Measurements from ENCODE around the gene GDI1.

The GDI1 gene

DNA sequence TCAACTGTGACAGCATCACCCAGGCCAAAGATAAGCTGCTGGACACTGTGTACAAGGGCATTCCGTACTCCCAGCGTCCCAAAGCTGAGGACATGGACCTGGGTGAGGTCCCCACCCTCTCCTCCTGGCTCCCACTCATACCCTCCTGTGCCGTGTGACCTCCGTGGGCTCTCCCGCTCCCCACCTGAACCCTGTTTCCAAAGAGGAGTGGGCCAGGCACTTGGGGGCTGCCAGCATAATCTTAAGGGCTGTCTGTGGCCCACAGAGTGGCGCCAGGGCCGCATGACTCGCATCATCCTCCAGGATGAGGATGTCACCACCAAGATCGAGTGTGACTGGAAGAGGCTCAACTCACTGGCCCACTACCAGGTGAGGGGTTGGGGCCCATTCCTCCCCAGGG is 32.2 kb downstream of the GDI1 start:
- H3K9me3 ChIP-seq (ENCODE audit: control insufficient read depth, low read length), result no peaks in the 10 kb centered on the region
- no peak overlapping the region for H3K27ac ChIP-seq (ENCODE audit: insufficient read depth, low read length, poor library complexity, severe bottlenecking)
- H3K4me1 ChIP-seq (ENCODE audit: control insufficient read depth, insufficient read depth, low read length, poor library complexity, severe bottlenecking), result no peaks in the 10 kb centered on the region
- no peak for DNase-seq
- H3K4me3 ChIP-seq (ENCODE audit: insufficient read depth, low read depth, low read length, poor library complexity, severe bottlenecking), result no peak overlapping the region
- H3K27me3 ChIP-seq (replicated peaks; ENCODE audit: control insufficient read depth, insufficient read depth, low read length, poor library complexity, severe bottlenecking), result no peaks in the 10 kb centered on the region
- peaks cover 23% of the 10 kb centered on the region for H3K36me3 ChIP-seq (ENCODE audit: control insufficient read depth, insufficient read depth, low read length)

DNA sequence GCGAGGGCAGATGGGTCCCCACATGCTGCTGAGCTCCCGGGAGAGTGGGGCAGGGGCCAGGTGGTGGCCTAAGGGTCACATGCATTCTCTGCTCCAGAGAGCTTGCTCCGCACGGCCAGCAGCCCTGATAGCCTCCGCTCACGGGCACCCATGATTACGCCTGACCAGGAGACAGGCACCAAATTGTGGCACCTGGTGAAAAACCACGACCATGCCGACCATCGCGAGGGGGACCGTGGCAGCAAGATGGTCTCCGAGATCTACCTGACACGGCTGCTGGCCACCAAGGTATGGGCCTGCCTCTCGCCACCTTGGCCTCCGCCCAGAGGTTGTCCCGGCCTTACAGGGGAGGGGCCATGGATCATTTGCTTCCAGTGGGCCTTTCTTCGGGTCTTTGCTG is 32.9 kb downstream of the GDI1 start:
- H3K27me3 ChIP-seq (replicated peaks; ENCODE audit: control insufficient read depth, insufficient read depth, low read length, poor library complexity, severe bottlenecking), result no peaks in the 10 kb centered on the region
- H3K27ac ChIP-seq (ENCODE audit: insufficient read depth, low read length, poor library complexity, severe bottlenecking), result no peak overlapping the region
- no peaks in the 10 kb centered on the region for H3K4me1 ChIP-seq (ENCODE audit: control insufficient read depth, insufficient read depth, low read length, poor library complexity, severe bottlenecking)
- DNase-seq, result no peak
- H3K9me3 ChIP-seq (ENCODE audit: control insufficient read depth, low read length), result no peaks in the 10 kb centered on the region
- H3K36me3 ChIP-seq (ENCODE audit: control insufficient read depth, insufficient read depth, low read length), result peaks cover 21% of the 10 kb centered on the region
- no peak overlapping the region for H3K4me3 ChIP-seq (ENCODE audit: insufficient read depth, low read depth, low read length, poor library complexity, severe bottlenecking)

DNA sequence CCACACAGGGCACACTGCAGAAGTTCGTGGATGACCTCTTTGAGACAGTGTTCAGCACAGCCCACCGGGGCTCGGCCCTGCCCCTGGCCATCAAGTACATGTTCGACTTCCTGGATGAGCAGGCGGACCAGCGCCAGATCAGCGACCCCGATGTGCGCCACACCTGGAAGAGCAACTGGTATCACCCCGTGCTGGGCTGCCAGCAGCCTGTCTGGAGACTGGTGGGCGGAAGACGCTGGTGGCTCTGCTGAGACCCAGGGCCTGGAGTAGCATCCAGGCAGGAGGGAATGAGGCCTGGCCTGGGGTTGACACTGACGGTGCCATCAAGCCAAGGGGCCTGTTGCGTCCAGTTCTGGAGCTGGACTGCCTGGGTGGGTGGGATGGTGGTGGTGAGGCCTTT is 33.5 kb downstream of the GDI1 start:
- no peaks in the 10 kb centered on the region for H3K9me3 ChIP-seq (ENCODE audit: control insufficient read depth, low read length)

DNA sequence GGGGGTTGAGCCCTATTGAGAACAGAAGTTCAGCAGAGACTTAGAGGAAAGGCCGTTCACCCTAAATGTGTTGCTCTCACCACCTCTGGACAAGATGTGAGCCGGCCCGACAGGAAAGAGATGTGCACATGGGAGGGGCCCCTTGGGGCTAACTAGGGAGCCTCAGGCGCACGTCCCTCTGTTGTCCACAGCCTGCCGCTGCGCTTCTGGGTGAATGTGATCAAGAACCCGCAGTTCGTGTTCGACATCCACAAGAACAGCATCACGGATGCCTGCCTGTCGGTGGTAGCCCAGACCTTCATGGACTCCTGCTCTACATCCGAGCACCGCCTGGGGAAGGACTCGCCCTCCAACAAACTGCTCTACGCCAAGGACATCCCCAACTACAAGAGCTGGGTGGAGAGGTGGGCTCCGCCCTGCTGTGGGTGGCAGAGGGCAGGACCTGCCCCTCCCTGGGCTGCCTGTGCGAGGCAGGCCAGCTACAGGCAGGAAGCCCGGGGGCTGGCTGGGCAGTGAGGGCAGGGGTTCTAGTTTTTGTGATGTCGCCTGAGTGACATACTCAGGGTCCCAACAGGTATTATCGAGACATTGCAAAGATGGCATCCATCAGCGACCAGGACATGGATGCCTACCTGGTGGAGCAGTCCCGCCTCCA is 34.1 kb downstream of the GDI1 start:
- no peaks in the 10 kb centered on the region for H3K9me3 ChIP-seq (ENCODE audit: control insufficient read depth, low read length)
- DNase-seq, result no peak
- no peaks in the 10 kb centered on the region for H3K27me3 ChIP-seq (replicated peaks; ENCODE audit: control insufficient read depth, insufficient read depth, low read length, poor library complexity, severe bottlenecking)
- no peak overlapping the region for H3K4me3 ChIP-seq (ENCODE audit: insufficient read depth, low read depth, low read length, poor library complexity, severe bottlenecking)
- no peaks in the 10 kb centered on the region for H3K4me1 ChIP-seq (ENCODE audit: control insufficient read depth, insufficient read depth, low read length, poor library complexity, severe bottlenecking)
- no peak overlapping the region for H3K27ac ChIP-seq (ENCODE audit: insufficient read depth, low read length, poor library complexity, severe bottlenecking)
- peaks cover 21% of the 10 kb centered on the region for H3K36me3 ChIP-seq (ENCODE audit: control insufficient read depth, insufficient read depth, low read length)

More for the DNA sequence above, 33.5 kb downstream of the GDI1 start:
- no peak overlapping the region for H3K27ac ChIP-seq (ENCODE audit: insufficient read depth, low read length, poor library complexity, severe bottlenecking)
- DNase-seq, result no peak
- H3K4me1 ChIP-seq (ENCODE audit: control insufficient read depth, insufficient read depth, low read length, poor library complexity, severe bottlenecking), result no peaks in the 10 kb centered on the region
- peaks cover 21% of the 10 kb centered on the region for H3K36me3 ChIP-seq (ENCODE audit: control insufficient read depth, insufficient read depth, low read length)
- H3K27me3 ChIP-seq (replicated peaks; ENCODE audit: control insufficient read depth, insufficient read depth, low read length, poor library complexity, severe bottlenecking), result no peaks in the 10 kb centered on the region
- H3K4me3 ChIP-seq (ENCODE audit: insufficient read depth, low read depth, low read length, poor library complexity, severe bottlenecking), result no peak overlapping the region

DNA sequence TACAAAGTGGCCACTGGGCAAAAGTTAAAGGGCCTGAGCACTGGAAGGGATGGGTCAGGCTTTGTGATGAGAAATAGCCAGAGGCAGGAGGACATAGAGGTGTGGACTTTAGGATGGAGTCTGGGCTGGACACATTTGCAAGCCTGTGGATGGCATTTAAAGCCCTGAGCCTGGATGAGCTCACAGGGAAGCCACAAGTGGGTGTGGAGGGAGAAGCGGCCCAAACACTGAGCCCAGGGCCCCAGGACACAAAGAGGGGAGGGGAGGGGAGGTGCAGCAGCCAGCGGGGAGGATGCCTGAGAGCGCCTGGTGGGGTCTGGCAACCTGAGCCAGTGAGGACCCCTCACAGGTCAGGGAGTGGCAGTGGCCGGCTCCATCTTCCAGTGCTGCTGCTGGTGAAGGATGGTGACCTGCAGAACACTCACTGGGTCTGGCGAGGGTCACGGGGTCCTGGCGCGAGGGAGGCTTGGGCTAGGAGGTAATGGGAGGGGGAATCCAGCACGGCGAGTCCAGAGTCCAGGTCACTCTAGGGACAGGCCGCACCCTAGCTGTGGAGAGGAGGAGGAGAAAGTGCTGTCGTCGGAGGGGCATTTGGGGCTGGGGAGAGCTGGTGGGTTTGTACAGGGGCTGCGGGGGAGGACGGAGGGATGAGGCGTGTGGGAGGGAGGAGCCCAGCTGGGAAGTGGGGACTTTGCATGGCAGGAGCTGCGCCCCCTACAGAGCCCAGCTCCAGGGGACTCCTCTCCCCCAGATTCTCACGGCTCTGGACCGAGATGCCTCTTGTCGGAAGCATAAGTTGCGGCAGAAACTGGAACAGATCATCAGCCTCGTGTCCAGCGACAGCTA is 35.1 kb downstream of the GDI1 start:
- no peaks in the 10 kb centered on the region for H3K9me3 ChIP-seq (ENCODE audit: control insufficient read depth, low read length)
- H3K4me1 ChIP-seq (ENCODE audit: control insufficient read depth, insufficient read depth, low read length, poor library complexity, severe bottlenecking), result no peaks in the 10 kb centered on the region
- H3K27ac ChIP-seq (ENCODE audit: insufficient read depth, low read length, poor library complexity, severe bottlenecking), result no peak overlapping the region
- no peak for DNase-seq
- H3K4me3 ChIP-seq (ENCODE audit: insufficient read depth, low read depth, low read length, poor library complexity, severe bottlenecking), result no peak overlapping the region
- no peaks in the 10 kb centered on the region for H3K27me3 ChIP-seq (replicated peaks; ENCODE audit: control insufficient read depth, insufficient read depth, low read length, poor library complexity, severe bottlenecking)
- H3K36me3 ChIP-seq (ENCODE audit: control insufficient read depth, insufficient read depth, low read length), result peaks cover 14% of the 10 kb centered on the region

DNA sequence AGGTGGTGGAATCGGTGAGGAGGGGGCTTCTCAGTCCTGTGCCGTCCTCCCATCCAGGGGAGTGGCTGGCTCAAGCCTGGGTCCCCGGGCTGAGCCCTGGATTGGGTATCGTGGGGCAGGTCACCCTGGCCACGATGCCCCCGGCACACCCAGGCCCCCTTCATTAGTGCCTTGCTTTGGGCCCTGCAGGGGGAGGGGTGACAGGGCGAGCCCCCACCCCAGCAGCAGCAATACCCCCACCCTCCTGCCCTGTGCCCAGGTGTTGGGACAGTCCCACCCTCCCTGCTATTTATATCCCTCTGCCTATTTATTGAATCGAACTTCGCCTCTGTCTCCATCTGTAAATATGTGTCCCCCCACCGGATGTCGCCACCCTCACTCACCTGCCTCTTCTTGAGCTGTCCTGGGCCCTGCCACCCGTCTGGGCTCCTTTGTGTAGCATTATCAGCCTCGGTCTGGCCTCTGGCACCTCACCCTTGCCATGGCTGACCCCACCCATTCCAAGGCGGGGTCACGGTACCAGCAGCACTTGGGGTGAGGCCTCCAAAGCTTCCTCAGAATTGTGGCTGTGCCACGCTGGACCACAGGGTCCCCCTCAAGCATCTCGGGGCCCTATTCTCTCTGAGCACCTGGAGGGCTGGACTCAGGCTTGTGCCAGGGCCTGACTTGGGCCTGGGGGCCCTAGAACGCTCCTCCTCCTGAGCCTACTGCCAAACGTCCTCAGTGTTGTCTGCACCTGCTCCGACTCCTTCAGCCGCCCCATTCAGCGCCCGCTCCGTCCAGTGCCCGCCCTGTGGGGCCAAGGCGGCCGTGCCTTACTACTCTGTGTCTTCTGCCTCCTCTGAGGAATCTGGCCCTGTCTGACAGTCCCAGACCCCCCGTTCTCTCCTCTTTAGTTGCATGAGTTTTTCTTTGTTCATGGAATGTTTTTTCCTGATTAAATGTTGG is 36.0 kb downstream of the GDI1 start:
- H3K4me1 ChIP-seq (ENCODE audit: control insufficient read depth, insufficient read depth, low read length, poor library complexity, severe bottlenecking), result peaks cover 4% of the 10 kb centered on the region
- H3K36me3 ChIP-seq (ENCODE audit: control insufficient read depth, insufficient read depth, low read length), result peaks cover 14% of the 10 kb centered on the region
- no peaks in the 10 kb centered on the region for H3K27me3 ChIP-seq (replicated peaks; ENCODE audit: control insufficient read depth, insufficient read depth, low read length, poor library complexity, severe bottlenecking)
- H3K27ac ChIP-seq (ENCODE audit: insufficient read depth, low read length, poor library complexity, severe bottlenecking), result no peak overlapping the region
- no peaks in the 10 kb centered on the region for H3K9me3 ChIP-seq (ENCODE audit: control insufficient read depth, low read length)
- H3K4me3 ChIP-seq (ENCODE audit: insufficient read depth, low read depth, low read length, poor library complexity, severe bottlenecking), result no peak overlapping the region
- no peak for DNase-seq

DNA sequence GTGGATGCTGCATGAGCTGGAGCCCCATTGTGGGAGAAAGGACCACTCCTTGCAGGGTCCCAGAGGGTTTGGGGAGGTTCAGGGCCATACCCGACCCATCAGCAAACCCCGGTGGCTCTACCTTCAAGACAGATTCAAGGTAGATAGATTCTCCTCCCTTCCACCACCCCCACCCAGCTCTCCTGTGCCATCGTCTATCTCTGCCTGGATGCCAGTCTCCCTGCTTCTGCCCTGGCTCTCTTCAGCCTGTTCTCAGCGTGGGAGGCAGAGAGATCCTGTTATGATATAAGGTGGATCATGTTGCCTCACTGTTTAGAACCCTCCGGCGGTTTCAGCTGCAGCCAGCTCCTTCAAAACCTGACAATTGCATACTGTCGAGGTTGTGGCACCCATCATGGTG is 36.7 kb downstream of the GDI1 start:
- Histone ChIP-seq H3K4me1 (ENCODE audit: control insufficient read depth, insufficient read depth, low read length, poor library complexity, severe bottlenecking) (peaks cover 4% of the 10 kb centered on the region), H3K9me3 (ENCODE audit: control insufficient read depth, low read length) (no peaks in the 10 kb centered on the region), H3K36me3 (ENCODE audit: control insufficient read depth, insufficient read depth, low read length) (peaks cover 14% of the 10 kb centered on the region), H3K27me3 (replicated peaks; ENCODE audit: control insufficient read depth, insufficient read depth, low read length, poor library complexity, severe bottlenecking) (no peaks in the 10 kb centered on the region), H3K27ac (ENCODE audit: insufficient read depth, low read length, poor library complexity, severe bottlenecking) (no peak overlapping the region), H3K4me3 (ENCODE audit: insufficient read depth, low read depth, low read length, poor library complexity, severe bottlenecking) (no peak overlapping the region)
- no peak for DNase-seq

DNA sequence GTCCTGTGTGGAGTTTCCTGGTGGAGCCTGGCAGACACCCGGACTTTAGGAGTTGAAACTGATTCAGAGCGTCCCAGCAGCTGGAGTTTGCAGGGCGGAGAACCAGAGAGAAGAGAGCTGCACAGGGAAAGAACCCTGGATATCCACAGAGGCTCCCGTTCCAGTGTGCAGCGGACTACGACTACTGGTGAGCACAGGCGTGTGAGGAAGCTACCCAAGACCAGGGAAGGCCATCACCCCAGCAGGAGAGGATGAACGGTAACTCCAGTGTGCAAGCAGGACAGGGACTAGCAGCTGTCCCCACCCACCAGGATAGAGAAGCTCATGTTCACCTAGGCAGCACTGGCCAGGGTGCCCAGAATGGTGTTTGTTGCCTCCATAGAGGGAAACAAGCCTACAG is 39.9 kb downstream of the GDI1 start:
- Histone ChIP-seq H3K9me3 (ENCODE audit: control insufficient read depth, low read length) (no peaks in the 10 kb centered on the region), H3K27ac (ENCODE audit: insufficient read depth, low read length, poor library complexity, severe bottlenecking) (no peak overlapping the region), H3K4me1 (ENCODE audit: control insufficient read depth, insufficient read depth, low read length, poor library complexity, severe bottlenecking) (peaks cover 9% of the 10 kb centered on the region), H3K4me3 (ENCODE audit: insufficient read depth, low read depth, low read length, poor library complexity, severe bottlenecking) (no peak overlapping the region), H3K36me3 (ENCODE audit: control insufficient read depth, insufficient read depth, low read length) (no peaks in the 10 kb centered on the region), H3K27me3 (replicated peaks; ENCODE audit: control insufficient read depth, insufficient read depth, low read length, poor library complexity, severe bottlenecking) (no peaks in the 10 kb centered on the region)
- DNase-seq, result no peak

DNA sequence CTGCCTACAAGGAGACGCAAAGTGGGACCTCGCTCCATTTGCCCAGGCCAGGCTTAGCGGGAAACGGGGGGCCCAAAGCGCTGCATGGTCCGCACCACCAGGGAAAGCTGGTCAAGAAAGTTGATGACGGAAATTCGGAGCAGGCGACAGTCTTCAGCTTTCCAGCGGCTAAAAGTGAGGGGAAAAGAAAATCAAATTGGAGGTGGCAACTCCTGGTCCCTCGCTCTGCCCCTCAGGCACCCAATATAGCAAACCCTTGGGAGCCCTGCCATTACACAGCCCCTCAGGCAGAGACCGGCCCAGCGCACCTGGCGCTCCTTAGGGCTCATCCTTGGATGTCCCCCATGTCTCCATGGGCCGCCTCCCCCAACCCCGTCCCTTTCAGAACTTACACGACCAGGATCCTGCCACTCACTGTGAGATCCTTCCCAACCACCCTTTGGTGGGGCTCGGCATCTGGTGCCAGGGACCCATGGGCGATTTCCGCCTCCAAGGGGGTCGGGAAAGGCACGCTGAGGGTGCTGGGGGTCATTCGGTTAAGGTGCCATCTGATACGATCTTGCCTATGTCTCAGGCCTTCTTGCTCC is 41.0 kb downstream of the GDI1 start:
- Histone ChIP-seq H3K4me1 (ENCODE audit: control insufficient read depth, insufficient read depth, low read length, poor library complexity, severe bottlenecking) (peaks cover 9% of the 10 kb centered on the region), H3K27me3 (replicated peaks; ENCODE audit: control insufficient read depth, insufficient read depth, low read length, poor library complexity, severe bottlenecking) (no peaks in the 10 kb centered on the region), H3K36me3 (ENCODE audit: control insufficient read depth, insufficient read depth, low read length) (no peaks in the 10 kb centered on the region), H3K4me3 (ENCODE audit: insufficient read depth, low read depth, low read length, poor library complexity, severe bottlenecking) (peak overlapping the region; percentile 53), H3K9me3 (ENCODE audit: control insufficient read depth, low read length) (no peaks in the 10 kb centered on the region), H3K27ac (ENCODE audit: insufficient read depth, low read length, poor library complexity, severe bottlenecking) (peak overlapping the region; percentile 77)
- no peak for DNase-seq
